ENCODE data around the gene SRGAP3.
A peak's percentile ranks its signal among the peaks of the same experiment; 100 is the strongest.

The SRGAP3 gene

DNA sequence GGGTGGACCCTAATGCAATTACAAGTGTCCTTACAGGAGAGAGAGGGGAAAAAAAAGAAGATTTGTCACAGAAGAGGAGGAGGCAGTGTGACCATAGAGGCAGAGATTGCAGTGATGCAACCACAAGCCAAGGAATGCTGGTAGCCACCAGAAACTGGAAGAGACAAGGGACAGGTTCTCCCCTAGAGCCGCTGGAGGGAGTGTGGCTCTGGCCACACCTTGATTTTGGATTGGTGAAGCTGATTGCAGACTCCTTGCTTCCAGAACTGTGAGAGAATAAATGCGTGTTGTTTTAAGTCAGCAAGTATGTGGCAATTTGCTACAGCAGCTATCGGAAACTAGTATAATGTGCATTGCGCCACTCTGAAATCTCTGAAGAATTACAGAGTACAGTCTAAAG is 110.1 kb downstream of the SRGAP3 start:
- DNase-seq = no peak

DNA sequence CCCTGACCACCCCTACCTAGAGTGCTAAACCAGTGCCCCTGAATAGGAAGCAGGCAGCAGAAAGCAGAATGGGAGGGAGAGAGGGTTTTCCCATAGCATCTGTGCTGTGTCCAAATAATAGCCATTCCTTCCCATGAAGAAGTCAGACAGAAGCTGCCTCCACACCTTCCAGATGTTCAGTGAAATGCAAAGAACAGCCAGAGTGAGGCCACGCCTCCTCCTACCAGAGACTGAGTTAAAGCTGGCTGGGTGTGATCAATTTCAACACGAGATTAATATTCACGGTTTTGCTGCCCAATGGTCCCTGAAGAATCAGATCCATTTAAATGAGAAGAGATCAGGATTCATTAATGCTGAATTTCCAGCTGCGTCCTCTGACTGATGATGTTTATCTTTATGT is 111.8 kb downstream of the SRGAP3 start:
- DNase-seq = no peak

DNA sequence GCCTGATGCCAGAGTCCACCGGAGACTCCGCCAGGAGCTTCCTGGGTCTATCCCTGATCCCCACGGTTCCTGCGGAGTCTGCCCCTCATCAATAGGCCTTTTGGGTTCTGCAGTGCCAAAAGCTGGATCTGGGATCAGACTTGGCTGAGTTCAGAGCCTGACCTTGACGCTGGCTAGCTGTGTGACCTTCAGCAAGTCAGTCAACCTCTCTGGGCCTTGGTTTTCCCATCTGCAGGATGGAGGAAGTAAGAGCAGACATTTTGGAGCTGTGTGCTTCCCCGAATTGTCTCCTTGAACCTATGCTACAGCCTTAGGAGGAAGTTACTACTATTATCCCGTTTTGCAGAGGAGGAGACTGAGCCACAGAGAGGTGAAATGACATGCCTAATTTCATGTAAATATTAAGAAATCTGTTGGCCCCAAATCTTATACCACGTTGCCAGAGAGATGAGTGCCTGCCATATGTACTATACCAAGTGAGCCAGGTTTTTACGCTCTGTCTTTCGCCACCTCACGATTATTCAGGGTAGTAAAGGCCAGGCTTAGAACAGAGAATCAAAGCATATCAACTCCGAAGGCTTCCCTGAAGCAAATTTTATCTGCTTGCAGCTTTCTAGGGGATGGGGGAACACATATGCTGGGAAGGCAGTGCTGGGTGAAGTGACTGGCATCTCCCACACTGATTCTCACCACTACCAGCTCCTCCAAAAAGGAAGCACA is 112.5 kb downstream of the SRGAP3 start:
- DNase-seq = peak; percentile 28

DNA sequence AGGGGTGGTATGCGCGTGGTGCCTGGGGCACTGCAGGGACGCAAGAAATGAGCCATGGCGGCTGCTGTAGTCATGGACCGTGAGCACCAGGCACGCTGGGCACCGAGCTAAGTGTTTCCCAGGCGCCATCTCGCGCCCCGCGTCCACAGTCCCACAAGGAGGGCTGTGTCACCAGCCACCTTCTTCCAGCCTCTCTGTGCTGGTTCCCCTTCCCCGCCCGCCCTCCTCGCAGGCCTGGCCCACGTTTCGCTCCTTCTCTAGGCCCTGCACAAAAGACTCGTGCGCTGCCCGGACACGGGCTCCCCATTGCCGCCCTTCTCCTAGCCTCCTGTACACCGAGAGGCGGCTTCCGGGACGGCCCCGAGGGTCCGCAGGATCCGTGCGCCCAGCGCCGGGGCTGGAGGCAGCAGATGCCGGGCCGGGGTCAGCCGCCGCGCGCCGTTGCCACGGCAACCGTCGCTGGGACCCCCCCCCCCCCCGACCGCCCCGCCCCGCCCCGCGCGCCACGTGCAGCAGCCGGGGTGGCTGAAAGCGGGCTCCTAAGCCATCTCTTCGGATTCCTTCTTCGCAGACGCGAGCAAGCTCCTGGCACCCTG is 113.4 kb downstream of the SRGAP3 start:
- no peak for DNase-seq

DNA sequence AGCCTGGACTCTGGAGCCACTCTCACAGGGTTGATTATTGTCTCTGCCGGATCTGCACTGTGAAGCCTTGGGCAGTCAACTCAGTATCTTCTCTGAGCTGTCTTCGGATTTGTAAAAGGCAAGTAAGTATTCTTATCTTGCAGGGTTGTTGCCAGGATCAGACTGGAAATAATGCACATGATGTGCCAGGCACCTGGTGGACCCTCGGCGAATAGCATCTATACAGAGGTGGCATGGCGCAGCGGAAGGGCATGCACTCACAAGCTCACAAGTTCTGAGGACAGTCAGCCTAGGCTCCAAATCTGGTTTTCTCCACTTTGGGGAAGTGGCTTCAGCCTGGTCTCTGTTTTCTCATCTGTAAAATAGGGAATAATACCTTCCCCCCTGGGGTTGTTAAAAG is 113.9 kb downstream of the SRGAP3 start:
- DNase-seq = no peak

DNA sequence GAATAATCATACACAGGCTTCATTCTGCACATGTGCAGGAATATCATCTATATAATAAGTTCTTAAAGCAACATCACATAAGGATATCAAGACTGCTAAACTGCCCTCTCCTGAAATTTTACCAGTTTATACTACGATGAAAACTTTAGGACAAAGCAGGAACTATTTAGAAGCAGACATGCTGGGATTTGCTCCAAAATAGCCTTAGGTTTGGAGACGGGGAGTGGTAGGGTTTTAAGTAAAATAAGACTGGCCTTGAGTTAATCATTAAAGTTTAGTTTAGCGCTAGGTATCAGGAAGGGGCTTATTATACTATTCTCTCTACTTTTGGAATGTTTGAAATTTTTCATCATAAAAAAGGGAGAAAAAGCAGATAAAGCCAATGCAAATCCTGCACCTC is 115.8 kb downstream of the SRGAP3 start:
- no peak for DNase-seq

DNA sequence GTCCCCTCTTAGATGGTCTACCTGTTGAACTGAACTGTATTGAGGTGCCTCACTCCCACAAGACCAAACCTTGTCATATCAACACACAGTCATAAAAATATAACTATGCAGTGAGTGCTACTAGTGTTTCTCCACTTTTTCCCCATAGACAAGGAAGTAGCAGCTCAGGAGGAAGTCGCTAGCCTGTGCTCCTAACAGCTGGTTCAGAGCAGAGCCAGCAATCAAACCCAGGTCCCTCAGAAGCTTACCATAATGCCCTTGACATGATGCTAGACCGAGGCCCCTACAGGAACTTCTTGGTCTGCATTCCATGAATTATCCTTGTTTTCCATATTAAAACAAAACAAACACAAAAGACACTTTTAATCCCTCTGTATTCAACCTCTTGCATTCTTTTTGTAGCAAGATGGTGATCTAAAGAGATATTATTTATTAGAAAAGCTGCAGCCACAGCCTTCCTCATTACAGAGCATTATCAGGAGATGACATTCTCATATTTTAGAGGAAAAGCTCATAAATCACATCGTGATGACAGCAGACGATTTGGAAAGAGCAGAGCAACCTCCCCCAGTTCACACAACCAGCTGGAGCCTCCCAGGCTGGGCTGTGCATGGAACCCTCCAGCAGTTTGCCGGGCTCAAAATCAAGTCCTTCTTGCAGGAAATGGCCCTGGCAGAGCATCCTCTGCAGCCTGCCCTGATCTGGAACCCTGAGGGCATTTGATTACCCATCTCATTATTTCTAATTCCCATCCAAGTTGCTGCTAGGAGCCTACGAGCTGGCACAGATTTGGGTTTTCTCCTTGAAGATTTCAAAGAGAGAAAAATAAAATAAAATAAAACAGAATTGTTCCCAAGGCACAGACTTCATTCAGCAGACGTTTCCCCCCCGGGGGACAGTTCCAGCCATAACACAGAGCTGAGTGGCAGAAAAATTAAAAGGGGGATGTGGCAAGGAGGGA is 118.8 kb downstream of the SRGAP3 start:
- peak; percentile 45 for DNase-seq

DNA sequence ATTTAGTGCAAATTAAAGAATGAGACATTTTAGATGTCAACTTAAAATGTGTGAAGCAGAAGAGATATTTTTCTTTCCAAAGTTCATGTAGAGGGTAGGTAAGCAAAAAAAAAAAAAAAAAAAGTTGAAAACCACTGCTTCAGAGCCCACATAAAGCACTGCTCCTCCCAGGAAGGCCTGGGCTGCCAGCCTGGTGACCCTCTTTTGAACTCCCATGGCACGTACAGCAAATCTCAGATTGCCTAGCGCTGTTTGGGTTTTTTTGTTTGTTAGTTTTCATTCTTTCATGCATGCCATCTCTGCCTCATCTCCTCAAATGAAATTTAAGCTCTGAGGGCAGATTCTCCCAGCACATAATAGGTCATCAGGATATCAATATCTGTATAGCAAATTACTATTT is 120.1 kb downstream of the SRGAP3 start:
- no peak for DNase-seq

DNA sequence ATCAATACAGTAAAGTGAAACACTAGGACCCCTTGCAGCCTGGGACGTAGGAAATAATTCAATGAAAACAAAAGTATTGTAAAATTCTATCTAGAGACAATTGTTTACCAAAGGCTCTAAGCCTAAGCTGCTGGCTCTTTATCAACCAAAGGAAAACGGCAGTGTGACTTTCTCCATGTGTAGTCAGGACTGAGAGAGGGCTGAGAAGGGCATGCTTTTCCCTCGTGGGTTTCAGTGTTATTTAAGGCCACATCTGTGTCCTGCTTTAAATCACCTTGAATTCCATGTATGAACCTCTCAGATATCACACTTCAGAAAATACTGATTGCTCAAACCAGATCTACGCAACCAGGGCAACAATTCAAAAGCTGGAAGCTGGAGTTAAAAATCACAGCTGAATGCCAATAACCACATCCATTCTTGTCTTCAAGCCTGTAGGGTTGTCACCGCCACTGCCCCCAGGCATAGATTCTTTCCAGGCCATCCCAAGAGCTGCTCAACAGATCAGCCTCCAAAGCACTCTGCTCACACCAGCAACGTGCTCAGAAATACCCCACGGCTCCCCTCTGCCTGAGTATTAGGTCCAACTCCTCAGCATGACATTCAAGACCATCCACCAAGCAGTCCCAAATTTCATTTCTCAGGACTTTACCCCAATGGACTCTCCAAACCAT is 124.0 kb downstream of the SRGAP3 start:
- no peak for DNase-seq

DNA sequence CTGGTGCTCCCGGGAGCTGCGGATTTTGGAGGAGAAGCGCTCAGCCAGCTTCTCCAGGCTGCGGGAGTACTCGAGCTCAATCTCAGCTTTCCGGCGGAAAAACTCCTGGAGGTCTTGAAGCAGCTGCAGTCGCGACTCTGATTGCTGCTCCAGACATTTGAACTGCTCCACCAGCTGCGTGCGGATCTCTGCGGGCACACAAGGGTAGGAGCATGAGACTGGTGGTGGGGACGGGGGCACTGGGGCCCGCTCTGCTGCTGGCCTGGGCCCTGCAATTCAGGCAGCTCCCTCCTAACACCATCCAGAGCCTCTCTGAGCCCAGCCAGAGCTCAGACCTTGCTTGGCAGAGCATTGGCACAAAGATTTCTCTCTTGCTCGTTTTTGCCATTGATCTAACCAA is 124.7 kb downstream of the SRGAP3 start:
- no peak for DNase-seq

DNA sequence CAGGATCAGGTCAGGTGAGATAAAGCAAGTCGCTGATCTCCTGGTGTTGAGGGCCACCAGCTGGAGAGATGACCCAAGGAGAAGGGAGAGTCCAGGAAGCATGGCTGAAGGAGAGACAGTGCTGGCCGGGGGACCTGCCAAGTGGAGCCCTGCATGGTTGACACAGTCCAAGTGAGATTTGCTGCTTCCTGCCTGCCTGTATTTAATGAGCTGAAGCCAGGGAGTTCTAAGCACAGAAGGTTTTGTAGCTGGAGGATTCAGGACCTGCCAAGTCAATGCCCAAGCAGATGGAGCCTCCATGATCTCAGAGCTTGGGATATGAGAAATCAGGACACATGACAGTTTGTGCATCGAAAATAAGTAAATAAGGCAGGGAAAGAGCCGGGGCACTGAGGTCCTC is 125.6 kb downstream of the SRGAP3 start:
- peak; percentile 41 for DNase-seq

DNA sequence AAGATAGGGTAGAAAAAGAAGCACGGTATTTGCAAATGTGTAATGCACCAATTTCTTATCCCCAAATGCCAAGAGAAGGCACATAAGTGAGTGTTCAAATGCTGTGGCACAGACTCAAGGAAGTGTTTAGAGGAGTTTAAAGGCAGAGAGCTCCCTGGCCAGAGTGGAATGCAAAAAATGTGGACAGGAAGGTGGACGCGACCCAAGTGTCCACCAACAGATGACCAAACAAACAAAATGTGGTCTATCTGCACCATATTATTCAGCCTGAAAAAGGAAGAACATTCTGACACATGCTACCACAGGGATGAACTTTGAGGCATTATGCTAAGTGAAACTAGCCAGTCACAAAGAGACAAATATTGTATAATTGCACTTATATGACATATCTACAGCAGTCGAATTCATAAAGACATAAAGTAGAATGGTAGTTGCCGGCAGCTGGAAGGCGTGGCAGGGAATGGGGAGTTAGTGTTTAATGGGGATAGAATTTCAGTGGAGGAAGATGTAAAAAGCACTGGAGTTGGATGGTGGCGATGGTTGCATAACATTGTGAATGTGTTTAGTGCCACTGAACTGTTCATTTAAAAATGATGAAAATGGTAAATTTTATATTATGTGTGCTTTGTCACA is 126.6 kb downstream of the SRGAP3 start:
- no peak for DNase-seq

DNA sequence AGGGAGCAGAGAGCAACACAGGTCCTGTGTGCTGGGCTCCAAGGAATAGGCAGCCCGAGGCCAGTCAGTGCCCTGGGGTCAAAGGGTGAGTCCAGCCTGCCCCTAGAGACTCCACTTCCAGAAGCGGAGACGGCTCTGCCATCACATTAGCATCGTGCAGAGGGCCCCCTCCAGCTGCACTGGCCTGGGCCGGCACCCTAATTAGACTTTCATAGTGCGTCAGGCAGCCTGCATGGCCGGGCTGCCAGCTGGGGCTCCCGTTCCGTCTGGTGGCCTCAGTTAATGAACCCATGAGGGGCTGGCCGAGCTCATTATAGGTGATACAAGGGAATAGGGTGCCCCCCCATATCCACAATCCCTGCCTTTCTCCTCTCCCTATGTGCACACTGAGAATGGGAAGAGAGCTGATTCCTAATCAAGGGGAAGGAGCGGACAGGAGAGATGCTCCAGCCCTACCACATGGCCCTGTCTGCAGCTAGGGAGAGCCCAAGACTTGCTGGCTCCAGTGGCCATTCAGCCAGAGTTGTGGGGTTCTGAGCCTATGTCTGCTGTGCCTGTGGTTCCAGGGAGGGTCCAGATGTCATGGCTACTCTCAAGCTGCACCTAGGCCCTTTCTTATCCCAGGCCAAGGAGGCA is 128.0 kb downstream of the SRGAP3 start:
- no peak for DNase-seq

DNA sequence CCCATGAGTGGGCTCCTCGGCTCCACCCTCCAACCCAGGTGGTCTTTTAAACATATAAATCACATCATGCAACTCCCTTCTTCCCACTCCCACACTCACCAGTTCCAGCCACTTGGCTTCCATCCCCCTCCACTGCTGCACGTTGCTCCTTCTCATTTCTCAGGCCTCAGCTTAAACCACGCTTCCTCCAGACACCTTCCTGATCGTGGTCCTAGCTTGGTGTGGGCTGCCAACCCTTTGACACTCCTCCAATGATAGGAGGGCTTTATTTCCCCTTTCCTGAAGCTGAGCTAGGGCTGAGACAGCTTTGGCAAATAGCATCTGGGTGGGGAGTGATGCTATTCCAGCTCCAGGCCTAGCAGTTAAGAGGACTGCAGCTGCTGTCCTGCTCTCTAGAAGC is 130.1 kb downstream of the SRGAP3 start:
- no peak for DNase-seq

DNA sequence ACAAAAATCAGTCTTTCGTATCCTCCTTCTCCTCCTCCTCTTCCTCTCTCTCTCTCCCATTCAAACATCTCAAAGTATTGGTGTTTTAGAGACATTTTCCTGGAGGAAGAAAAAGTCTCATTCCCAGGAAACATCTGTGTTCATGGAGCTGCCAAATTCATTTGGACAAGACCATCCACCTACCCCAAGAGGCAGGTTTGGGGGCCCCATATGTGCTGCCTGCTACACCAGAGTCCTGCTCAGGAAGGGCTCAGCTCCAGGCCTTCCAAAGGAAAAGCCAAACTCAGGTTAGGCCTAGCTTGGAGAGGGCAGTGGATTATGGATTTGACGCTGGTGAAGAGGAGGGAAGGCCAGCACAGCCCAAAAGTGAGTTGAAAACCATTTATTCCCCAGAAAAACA is 131.2 kb downstream of the SRGAP3 start:
- DNase-seq = no peak

DNA sequence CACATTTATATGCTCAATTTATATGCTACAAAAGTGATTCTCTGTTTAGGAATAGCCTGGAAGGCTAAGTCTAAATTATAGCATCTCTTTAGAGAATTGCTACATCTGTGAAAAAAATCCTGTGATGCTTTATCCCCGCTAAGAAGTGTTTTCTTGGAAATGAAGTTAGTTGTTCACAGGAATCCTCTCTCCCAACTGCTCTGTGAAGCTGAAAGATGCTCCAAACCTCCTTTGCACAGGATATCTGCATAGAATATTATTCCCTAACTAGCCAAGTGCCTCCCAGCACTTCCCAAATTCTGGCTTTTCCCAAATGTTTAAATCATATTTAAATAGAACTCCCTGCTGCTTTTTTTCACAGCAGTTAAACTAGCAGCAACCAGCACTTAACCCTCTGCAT is 132.2 kb downstream of the SRGAP3 start:
- DNase-seq = no peak

DNA sequence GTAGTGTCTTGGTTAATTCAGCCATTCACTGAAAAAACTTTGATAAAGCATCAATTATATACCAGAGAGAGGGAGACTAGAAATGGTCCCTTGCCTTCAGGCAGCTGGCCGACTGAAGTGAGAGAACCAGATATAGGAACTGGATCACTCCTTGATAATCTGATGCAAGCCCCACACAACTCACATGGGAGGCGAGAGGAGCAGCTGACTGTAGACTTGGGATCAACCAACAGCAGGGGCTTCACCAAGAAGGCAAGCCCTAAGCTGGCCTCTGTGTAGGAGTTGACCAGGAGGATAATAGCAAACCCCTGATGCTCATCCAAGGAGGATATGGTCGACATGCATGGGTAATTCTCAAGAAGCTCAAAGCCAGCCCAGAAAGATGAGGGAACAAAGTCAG is 133.1 kb downstream of the SRGAP3 start:
- DNase-seq = no peak

DNA sequence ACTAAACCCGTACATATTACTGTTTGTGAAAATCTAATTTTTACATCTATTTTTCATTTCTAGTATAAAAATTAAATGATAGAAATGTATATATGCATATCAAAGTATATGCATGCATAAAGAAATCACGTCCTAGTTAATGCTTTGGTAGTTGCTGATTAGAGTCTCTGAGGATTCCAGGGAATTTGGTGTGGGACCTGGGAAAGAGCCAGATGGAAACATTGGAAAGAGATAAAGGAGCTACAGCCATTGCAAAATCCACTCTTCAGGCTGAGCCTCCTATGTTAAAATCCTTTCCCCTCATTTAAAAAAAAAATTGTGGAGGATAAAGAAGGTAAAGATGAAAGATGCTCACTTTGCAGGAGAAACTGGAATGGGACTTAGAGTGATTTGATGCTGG is 134.1 kb downstream of the SRGAP3 start:
- DNase-seq = no peak

DNA sequence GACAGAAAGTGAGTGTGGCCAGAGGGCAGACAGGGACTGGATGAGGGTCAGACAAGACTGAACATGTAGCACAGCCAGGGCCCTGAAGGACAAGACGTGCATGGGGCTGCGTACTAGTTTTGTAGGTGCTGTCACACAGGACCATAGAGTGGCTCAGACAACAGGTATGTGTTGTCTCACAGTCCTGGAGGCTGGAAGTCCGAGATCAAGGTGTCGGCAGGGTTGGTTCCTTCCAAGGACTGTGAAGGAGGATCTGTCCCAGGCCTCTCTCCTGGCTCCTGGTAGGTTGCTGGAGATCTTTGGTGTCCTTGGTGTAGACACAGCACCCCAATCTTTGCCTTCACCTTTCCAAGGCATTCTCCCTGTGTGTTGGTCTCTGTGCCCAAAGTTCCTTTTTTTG is 136.4 kb downstream of the SRGAP3 start:
- no peak for DNase-seq

DNA sequence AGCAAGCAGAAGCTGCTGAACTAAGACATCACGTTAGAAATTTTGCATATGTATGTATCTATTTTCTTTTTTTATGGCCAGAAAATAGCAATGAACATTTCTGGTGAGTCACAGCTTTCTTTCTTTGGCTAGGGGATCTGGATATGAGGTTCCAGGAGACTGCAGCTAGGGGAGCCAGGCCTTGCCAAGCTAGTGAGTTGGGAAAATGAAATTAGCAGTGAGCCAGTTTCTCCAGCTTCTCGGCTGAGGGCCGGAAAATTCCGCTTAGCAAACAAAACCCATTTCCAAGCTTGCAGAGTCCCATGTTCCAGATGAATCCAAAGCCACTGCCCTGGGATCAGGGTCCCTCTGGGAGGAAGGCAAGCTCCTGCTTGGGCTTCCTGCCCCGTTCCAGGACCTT is 137.6 kb downstream of the SRGAP3 start:
- DNase-seq = peak; percentile 41

DNA sequence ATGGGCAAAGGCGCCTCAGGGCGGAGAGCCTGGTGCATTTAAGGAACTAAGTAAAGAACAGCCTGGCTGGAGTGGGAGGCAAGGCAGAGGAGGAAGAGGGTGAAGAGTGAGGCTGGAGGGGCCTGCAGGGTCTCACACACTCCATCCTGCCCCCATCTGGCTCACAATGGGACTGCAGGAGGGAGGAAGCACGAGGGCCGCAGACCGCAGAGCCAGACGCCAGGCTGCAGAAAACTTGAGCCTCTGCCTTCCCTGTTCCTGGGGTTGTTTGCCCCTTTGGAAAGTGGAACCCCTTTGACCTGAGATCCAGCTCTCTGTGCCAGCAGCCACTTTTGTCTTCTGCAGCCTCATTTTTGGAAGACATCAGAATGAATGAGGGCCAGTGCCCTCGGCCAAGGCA is 138.0 kb downstream of the SRGAP3 start:
- no peak for DNase-seq

DNA sequence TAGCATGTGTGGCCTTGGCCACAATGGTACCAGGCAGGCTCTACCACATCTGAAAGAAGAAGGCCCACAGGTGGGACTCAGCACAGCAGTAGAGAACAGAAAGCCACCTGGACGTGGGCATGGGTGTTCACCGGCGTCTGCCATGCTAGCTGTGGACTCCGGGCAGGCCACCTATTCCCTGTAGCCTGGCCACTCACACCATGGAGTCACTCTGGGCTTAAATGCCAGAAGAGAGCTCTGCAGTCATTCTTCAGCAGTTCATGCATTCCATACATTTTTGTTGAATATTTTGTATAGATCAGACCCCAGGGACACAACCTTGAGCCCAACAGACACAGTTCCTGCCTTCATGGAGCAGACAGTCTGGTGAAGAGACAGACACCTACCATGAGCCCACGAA is 138.6 kb downstream of the SRGAP3 start:
- DNase-seq = no peak

Measured in NCI-H446 treated with DMSO at 0.1 percent for 48 hours (cell line).